Spleen (tissue), 11 donors: Measurements from ENCODE around the gene NAA80. TPM values are rescaled to one million over a fixed set of nuclear protein-coding genes. Genes with fewer than 3 reads are reported as not detected.

ENCODE experiments used
- DNase-seq: peaks from one replicate; pipeline ENCODE4 v3.0.0-alpha.2; 2020
- H3K27ac ChIP-seq, 8 donors: fragments of 200-600 bp; sonication (generic) in 7 of 8; 1 replicate in 4 of 8; 2 replicates in 4 of 8; pipeline versions ENCODE4 v1.5.0 to v1.8.0; 2016 to 2021; ENCODE audit warnings: inconsistent platforms in 4 of 8, mild to moderate bottlenecking in 4 of 8, moderate library complexity in 1 of 8
- H3K27me3 ChIP-seq, 7 donors: fragments of 200-600 bp; sonication (generic) in 6 of 7; replicated peaks in 1 of 7; 1 replicate in 4 of 7; 2 replicates in 3 of 7; pipeline versions ENCODE4 v1.5.0 to v1.8.0; 2016 to 2021; ENCODE audit warnings: inconsistent platforms in 3 of 7, mild to moderate bottlenecking in 1 of 7
- H3K36me3 ChIP-seq, 6 donors: fragments of 200-600 bp; sonication (generic) in 5 of 6; 1 replicate in 4 of 6; 2 replicates in 2 of 6; pipeline versions ENCODE4 v1.5.0 to v1.8.0; 2016 to 2021; ENCODE audit warnings: inconsistent platforms in 2 of 6
- H3K4me1 ChIP-seq, 6 donors: fragments of 200-600 bp; sonication (generic) in 5 of 6; 1 replicate in 3 of 6; 2 replicates in 3 of 6; pipeline versions ENCODE4 v1.5.0 to v1.8.0; 2016 to 2021; ENCODE audit warnings: inconsistent platforms in 3 of 6
- H3K4me3 ChIP-seq, 8 donors: fragments of 200-600 bp; sonication (generic) in 7 of 8; 1 replicate in 4 of 8; 2 replicates in 4 of 8; pipeline versions ENCODE4 v1.5.0 to v1.8.0; 2016 to 2021; ENCODE audit warnings: inconsistent platforms in 4 of 8, mild to moderate bottlenecking in 4 of 8, moderate library complexity in 2 of 8
- H3K9me3 ChIP-seq, 8 donors: fragments of 200-600 bp; sonication (generic) in 7 of 8; 1 replicate in 4 of 8; 2 replicates in 4 of 8; pipeline versions ENCODE4 v1.5.0 to v1.8.0; 2016 to 2021; ENCODE audit warnings: inconsistent platforms in 4 of 8
- CTCF ChIP-seq, 11 experiments: fragments of 200-600 bp in 7 of 11; fragments of 450-650 bp in 4 of 11; sonication (generic) in 4 of 11; IDR thresholded peaks in 8 of 11; conservative IDR thresholded peaks in 3 of 11; 1 replicate in 7 of 11; 2 replicates in 4 of 11; pipeline versions ENCODE4 v1.4.0 to v1.8.0; 2016 to 2021; ENCODE audit warnings: antibody characterized with exemption in 11 of 11, inconsistent platforms in 4 of 11, mild to moderate bottlenecking in 1 of 11
- POLR2A ChIP-seq, 3 donors: fragments of 450-650 bp; IDR thresholded peaks; one replicate each; pipeline ENCODE4 v1.5.1; 2017; ENCODE audit warnings: antibody characterized with exemption in 3 of 3, mild to moderate bottlenecking in 1 of 3
- POLR2AphosphoS5 ChIP-seq, 3 donors: sonication (generic); formaldehyde crosslinking; IDR thresholded peaks; one replicate each; pipeline ENCODE4 v1.5.1; 2017; ENCODE audit warnings: antibody characterized with exemption in 3 of 3
- WGBS, 5 donors: extraction: QIAGEN DNeasy Blood & Tissue Kit in 3 of 5; methylation state at CpG; one replicate each; pipeline versions ENCODE4 v1.1.5 to v1.1.7; 2013 to 2018; 5-methylcytosine and 5-hydroxymethylcytosine counted together
- intact Hi-C: fragments of 100-400 bp; cut with DNase I; formaldehyde crosslinking; loops from one replicate; pipeline ENCODE4 v1.15.0; 2023; ENCODE audit warnings: low total_unique reads
- polyA plus RNA-seq, 3 donors: library from polyadenylated mRNA; stranded (reverse); fragments of 200-250 nt; gene quantifications; one replicate each; pipeline ENCODE4 v1.2.1, GENCODE V29; 2013
- total RNA-seq, 7 donors: library from RNA; depleted of rRNA in 3 of 7; stranded (reverse); fragments of >200 nt in 3 of 7; fragmentation: NEBNext Ultra II Directional in 4 of 7; extraction: Animal tissue kit (Norgen Biotek cat#: 25700) in 4 of 7; gene quantifications; one replicate each; pipeline versions ENCODE4 v1.1.0 to v1.2.1, GENCODE V29; 2016 to 2021
- donor health status: healthy with polysubstance abuse.
- donor health status: DM: no; HTN: no; CAD: no; lungs with moderate emphysema.
- donor health status: DM: no; HTN: no; CAD: no.
- donor health status: Bipolar disorder and iron deficiency.
- donor health status: healthy.
- donor health status: DM: no; HTN: no; CAD: no.
- donor health status: DM: yes; HTN: yes; CAD: no.

NAA80 gene
- total and polyA plus RNA-seq, 10 donors = 7.8 to 15.5 (median 12.8) TPM

DNA sequence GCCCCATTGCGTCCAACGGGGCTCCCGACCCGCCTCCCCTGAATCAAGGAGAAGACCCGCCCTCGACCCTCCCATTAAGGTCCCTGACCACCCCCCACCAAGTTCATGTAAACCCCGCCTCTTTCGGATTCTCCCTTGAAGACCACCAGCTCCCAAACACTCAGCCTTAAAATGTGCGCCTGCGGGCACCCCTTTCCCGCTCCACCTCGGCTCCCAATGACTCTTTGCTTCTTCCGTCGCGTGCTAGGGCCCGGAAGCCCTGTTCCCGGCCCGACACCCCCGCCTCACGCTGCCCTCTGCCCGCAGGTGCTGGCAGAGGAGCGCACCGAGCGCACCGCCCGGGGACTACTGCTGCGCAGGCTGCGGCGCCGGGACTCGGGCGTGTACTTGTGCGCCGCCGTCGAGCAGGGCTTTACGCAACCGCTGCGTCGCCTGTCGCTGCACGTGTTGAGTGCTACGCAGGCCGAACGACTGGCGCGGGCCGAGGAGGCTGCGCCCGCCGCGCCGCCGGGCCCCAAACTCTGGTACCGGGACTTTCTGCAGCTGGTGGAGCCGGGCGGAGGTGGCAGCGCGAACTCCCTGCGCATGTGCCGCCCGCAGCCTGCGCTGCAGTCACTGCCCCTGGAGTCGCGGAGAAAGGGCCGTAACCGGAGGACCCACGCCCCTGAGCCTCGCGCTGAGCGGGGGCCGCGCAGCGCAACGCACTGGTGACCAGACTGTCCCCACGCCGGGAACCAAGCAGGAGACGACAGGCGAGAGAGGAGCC is 23.0 kb downstream of the NAA80 start:
- peak overlapping the region in 2 of 8 donors; percentile 7 to 54 for H3K4me3 ChIP-seq

DNA sequence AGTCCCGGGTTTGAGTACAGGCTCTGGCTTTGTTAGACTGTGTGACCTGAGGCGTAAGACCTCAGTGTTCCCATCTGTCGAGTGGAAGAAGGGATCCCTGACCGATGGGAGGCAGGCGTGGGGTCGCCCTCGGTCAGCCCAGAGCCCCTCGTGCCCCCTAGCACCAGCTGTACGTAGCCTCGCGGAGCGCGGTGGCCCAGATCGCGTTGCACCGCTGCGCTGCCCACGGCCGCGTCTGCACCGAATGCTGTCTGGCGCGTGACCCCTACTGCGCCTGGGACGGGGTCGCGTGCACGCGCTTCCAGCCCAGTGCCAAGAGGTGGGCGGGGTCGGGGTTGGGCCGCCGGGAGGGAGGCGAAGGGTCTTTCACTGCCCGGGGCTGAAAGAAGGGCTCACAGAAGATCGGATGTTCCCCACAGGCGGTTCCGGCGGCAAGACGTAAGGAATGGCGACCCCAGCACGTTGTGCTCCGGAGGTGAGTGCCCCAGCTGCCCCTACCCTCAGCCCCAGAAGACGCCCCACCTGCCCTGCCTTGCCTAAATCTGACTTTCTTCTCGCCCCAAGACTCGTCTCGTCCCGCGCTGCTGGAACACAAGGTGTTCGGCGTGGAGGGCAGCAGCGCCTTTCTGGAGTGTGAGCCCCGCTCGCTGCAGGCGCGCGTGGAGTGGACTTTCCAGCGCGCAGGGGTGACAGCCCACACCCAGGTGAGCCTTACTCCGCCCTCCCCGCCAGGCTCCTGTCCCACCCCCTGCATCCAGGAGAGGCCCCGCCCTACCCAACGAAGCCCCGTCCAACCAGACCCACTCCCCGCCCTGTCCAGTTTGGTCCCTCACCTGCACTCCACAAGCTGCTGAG is 23.8 kb downstream of the NAA80 start:
- TF ChIP-seq POLR2AphosphoS5 (IDR thresholded peaks at IDR 0.05) = no peak
- Histone ChIP-seq H3K27me3 (peaks cover 5 to 54% (median 41%) of the 10 kb centered on the region in 7 donors), H3K9me3 (no peaks in the 10 kb centered on the region), H3K4me3 (peak overlapping the region in 2 of 8 donors; percentile 6 to 54), H3K4me1 (peaks cover 10 to 57% (median 45%) of the 10 kb centered on the region in 6 donors), H3K27ac (no peak overlapping the region), H3K36me3 (no peaks in the 10 kb centered on the region)
- intact Hi-C loops = loop anchor here (10.0 kb wide), 1 partner anchor 151 kb away; no protein-coding TSS in a partner anchor
- no peak for DNase-seq
- 16 to 52% (median 26%) methylated on average over 28 to 65 of the region's 65 CpGs for WGBS, 5 donors

More for the DNA sequence above, 23.0 kb downstream of the NAA80 start:
- Histone ChIP-seq H3K9me3 (no peaks in the 10 kb centered on the region), H3K27ac (no peak overlapping the region), H3K4me1 (peaks cover 10 to 56% (median 45%) of the 10 kb centered on the region in 6 donors), H3K27me3 (peaks cover 5 to 54% (median 41%) of the 10 kb centered on the region in 7 donors), H3K36me3 (no peaks in the 10 kb centered on the region)
- intact Hi-C loops = loop anchor here (10.0 kb wide), 1 partner anchor 151 kb away; no protein-coding TSS in a partner anchor
- WGBS, 5 donors = 20 to 40% (median 25%) methylated on average over 40 to 79 of the region's 79 CpGs
- no peak for DNase-seq
- TF ChIP-seq CTCF (IDR thresholded peaks at IDR 0.05 in 8 of 11, conservative IDR thresholded peaks at IDR 0.05 in 3 of 11) (no peak), POLR2AphosphoS5 (IDR thresholded peaks at IDR 0.05) (no peak), POLR2A (IDR thresholded peaks at IDR 0.05) (no peak)

DNA sequence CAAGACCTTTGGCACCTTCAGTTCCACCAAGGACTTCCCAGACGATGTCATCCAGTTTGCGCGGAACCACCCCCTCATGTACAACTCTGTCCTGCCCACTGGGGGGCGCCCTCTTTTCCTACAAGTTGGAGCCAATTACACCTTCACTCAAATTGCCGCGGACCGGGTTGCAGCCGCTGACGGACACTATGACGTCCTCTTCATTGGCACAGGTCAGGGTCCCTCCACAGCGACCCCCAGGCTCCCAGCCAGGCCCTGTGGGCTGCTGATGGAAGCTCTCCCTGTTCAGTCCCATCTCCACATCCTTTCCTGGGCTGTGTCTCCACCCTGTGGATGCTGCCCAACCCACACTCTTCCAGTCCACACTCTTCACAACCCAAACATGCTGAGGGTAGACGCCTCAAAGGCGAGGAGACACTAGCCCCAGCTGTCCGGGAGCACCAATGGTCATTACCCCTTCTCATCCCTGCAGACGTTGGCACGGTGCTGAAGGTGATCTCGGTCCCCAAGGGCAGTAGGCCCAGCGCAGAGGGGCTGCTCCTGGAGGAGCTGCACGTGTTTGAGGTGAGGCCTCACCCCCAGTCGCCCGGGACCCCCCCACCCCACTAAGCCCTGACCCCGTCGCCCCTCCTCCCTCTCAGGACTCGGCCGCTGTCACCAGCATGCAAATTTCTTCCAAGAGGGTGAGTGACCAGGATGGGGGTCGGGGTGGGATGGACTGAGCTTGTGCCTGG is 24.7 kb downstream of the NAA80 start:
- H3K27me3 ChIP-seq = peaks cover 5 to 54% (median 41%) of the 10 kb centered on the region in 7 donors
- WGBS, 5 donors = 12 to 24% (median 15%) methylated on average over 20 to 26 of the region's 26 CpGs
- no peaks in the 10 kb centered on the region for H3K9me3 ChIP-seq
- H3K4me1 ChIP-seq = peaks cover 10 to 63% (median 48%) of the 10 kb centered on the region in 6 donors
- DNase-seq = peak; percentile 89
- TF ChIP-seq POLR2A (IDR thresholded peaks at IDR 0.05) (no peak), POLR2AphosphoS5 (IDR thresholded peaks at IDR 0.05) (peak in 1 of 3 donors; percentile 27), CTCF (IDR thresholded peaks at IDR 0.05 in 8 of 11, conservative IDR thresholded peaks at IDR 0.05 in 3 of 11) (peak; percentile 42 to 89 (median 80))
- H3K4me3 ChIP-seq = peak overlapping the region in 2 of 8 donors; percentile 6 to 54
- intact Hi-C loops = loop anchor here (5.0 to 10.0 kb wide), 2 partner anchors 47 to 150 kb away; no protein-coding TSS in a partner anchor
- no peaks in the 10 kb centered on the region for H3K36me3 ChIP-seq
- H3K27ac ChIP-seq = no peak overlapping the region

DNA sequence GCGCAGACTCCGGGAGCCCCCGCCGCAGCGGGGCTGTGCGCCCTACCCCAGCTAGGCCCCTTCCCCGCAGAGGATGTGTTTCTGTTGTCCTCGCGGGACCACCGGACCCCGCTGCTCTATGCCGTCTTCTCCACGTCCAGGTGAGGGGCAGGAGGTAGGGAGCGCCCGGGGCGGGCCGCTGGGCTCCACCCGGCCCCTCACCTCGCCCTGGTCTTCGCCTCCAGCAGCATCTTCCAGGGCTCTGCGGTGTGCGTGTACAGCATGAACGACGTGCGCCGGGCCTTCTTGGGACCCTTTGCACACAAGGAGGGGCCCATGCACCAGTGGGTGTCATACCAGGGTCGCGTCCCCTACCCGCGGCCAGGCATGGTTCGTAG is 25.5 kb downstream of the NAA80 start:
- Histone ChIP-seq H3K9me3 (no peaks in the 10 kb centered on the region), H3K27me3 (peaks cover 5 to 54% (median 41%) of the 10 kb centered on the region in 7 donors), H3K4me1 (peaks cover 10 to 72% (median 51%) of the 10 kb centered on the region in 6 donors), H3K36me3 (no peaks in the 10 kb centered on the region), H3K27ac (no peak overlapping the region), H3K4me3 (peak overlapping the region in 5 of 8 donors; percentile 10 to 56 (median 16))
- TF ChIP-seq POLR2A (IDR thresholded peaks at IDR 0.05) = no peak
- TF ChIP-seq POLR2AphosphoS5 (IDR thresholded peaks at IDR 0.05) = no peak
- TF ChIP-seq CTCF (IDR thresholded peaks at IDR 0.05 in 8 of 11, conservative IDR thresholded peaks at IDR 0.05 in 3 of 11) = no peak
- DNase-seq = no peak
- 36 to 63% (median 42%) methylated on average over 15 to 31 of the region's 31 CpGs for WGBS, 5 donors
- intact Hi-C loops = loop anchor here (2.0 to 10.0 kb wide), 3 partner anchors 46 to 149 kb away; partner anchors contain the start of gene GNAT1
